Measurements from ENCODE around the gene ABCA2.

Gene ABCA2

GRCh38 chr9:137056739-137057415 is 28.8 kb upstream of the ABCA2 start:
- no peak for TF ChIP-seq EZH2 (IDR thresholded peaks at IDR 0.05; ENCODE audit: borderline replicate concordance, low read length)
- Histone ChIP-seq H3K4me2 (ENCODE audit: low read length) (no peak overlapping the region), H3K36me3 (ENCODE audit: insufficient read depth, low read length) (no peaks in the 10 kb centered on the region), H3K9ac (ENCODE audit: low read length) (no peak overlapping the region), H3K79me2 (ENCODE audit: insufficient read depth, low read length) (no peaks in the 10 kb centered on the region), H2AFZ (ENCODE audit: low read length) (no peak overlapping the region), H3K27me3 (ENCODE audit: insufficient read depth, low read length) (peaks cover 9% of the 10 kb centered on the region; the same call in 1 of the 2 replicates), H4K20me1 (ENCODE audit: insufficient read depth, low read length) (no peaks in the 10 kb centered on the region), H3K4me1 (ENCODE audit: insufficient read depth, low read length, severe bottlenecking) (peaks cover 4% of the 10 kb centered on the region), H3K27ac (ENCODE audit: low read depth, low read length, poor library complexity, severe bottlenecking) (no peak overlapping the region), H3K9me3 (ENCODE audit: low read length) (no peaks in the 10 kb centered on the region), H3K9me2 (ENCODE audit: low read depth, low read length) (no peaks in the 10 kb centered on the region), H3K4me3 (ENCODE audit: low read depth, low read length, poor library complexity, severe bottlenecking) (no peak overlapping the region), H3F3A (ENCODE audit: insufficient read depth, low read length) (no peaks in the 10 kb centered on the region)

DNA sequence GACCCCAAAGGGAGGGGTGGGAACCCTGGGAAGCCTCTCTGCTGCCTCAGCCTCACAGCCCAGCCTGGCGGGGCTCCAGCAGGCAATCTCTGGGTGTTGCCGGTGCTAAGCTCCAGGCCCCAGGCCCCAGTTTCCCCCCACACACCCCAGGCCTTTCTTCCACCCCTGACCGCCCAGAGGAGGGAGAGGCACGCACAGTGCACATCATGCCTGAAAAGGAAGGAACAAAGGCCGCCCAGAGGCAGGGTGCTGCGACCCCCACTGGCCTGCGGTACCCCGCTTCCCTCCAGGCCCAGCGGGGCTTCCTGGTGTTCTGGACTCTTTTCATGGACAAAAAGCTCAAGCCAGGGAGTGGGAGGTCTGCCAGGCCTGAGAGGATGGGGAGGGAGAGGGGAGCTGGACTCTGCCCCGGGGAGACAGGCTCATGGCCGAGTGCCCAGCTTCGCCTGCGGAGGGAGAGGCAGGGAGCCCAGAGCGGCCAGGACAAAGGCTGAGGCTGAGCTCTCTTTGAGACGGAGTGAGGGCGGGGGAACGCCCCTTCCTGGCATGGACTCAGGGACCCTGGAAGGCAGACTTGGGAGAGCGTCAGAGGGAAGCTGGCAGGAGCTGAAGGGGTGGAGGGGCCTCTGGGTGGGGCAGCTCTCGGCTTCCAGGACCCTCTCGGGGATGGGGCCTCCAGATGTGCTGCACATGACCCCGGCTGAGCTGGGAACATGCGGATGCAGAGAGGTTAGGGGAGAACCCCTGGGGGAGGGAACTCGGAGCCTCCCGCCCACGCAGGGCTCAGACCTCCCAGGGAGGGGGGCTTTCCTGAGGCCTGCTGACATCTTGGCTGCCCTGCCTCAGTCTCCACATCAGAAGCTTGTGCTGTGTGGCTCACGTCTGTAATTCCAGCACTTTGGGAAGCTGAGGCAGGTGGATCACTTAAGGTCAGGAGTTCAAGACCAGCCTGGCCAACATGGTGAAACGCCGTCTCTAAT is 27.6 kb upstream of the ABCA2 start:
- Histone ChIP-seq H3K9ac (ENCODE audit: low read length) (no peak overlapping the region), H2AFZ (ENCODE audit: low read length) (no peak overlapping the region), H3K4me3 (ENCODE audit: low read depth, low read length, poor library complexity, severe bottlenecking) (no peak overlapping the region), H4K20me1 (ENCODE audit: insufficient read depth, low read length) (no peaks in the 10 kb centered on the region), H3K4me2 (ENCODE audit: low read length) (no peak overlapping the region), H3K27ac (ENCODE audit: low read depth, low read length, poor library complexity, severe bottlenecking) (no peak overlapping the region), H3K4me1 (ENCODE audit: insufficient read depth, low read length, severe bottlenecking) (peaks cover 4% of the 10 kb centered on the region), H3K27me3 (ENCODE audit: insufficient read depth, low read length) (peaks cover 10% of the 10 kb centered on the region; the same call in 1 of the 2 replicates), H3K9me2 (ENCODE audit: low read depth, low read length) (no peaks in the 10 kb centered on the region), H3F3A (ENCODE audit: insufficient read depth, low read length) (no peaks in the 10 kb centered on the region), H3K36me3 (ENCODE audit: insufficient read depth, low read length) (no peaks in the 10 kb centered on the region), H3K79me2 (ENCODE audit: insufficient read depth, low read length) (no peaks in the 10 kb centered on the region), H3K9me3 (ENCODE audit: low read length) (no peaks in the 10 kb centered on the region)
- TF ChIP-seq EZH2 (IDR thresholded peaks at IDR 0.05; ENCODE audit: borderline replicate concordance, low read length) (no peak), CTCF (IDR thresholded peaks at IDR 0.05; ENCODE audit: low read length) (no peak)

GRCh38 chr9:137054932-137055384 is 26.9 kb upstream of the ABCA2 start:
- H3K27me3 ChIP-seq (ENCODE audit: insufficient read depth, low read length), result peaks cover 10% of the 10 kb centered on the region; the same call in 1 of the 2 replicates
- H3K9ac ChIP-seq (ENCODE audit: low read length), result no peak overlapping the region
- no peaks in the 10 kb centered on the region for H4K20me1 ChIP-seq (ENCODE audit: insufficient read depth, low read length)
- TF ChIP-seq EZH2 (IDR thresholded peaks at IDR 0.05; ENCODE audit: borderline replicate concordance, low read length), result no peak
- no peak for TF ChIP-seq CTCF (IDR thresholded peaks at IDR 0.05; ENCODE audit: low read length)
- H3K27ac ChIP-seq (ENCODE audit: low read depth, low read length, poor library complexity, severe bottlenecking), result no peak overlapping the region
- H3K36me3 ChIP-seq (ENCODE audit: insufficient read depth, low read length), result no peaks in the 10 kb centered on the region
- no peak overlapping the region for H3K4me3 ChIP-seq (ENCODE audit: low read depth, low read length, poor library complexity, severe bottlenecking)
- H3F3A ChIP-seq (ENCODE audit: insufficient read depth, low read length), result no peaks in the 10 kb centered on the region
- no peaks in the 10 kb centered on the region for H3K79me2 ChIP-seq (ENCODE audit: insufficient read depth, low read length)
- H3K4me2 ChIP-seq (ENCODE audit: low read length), result no peak overlapping the region
- H3K9me2 ChIP-seq (ENCODE audit: low read depth, low read length), result no peaks in the 10 kb centered on the region
- H3K4me1 ChIP-seq (ENCODE audit: insufficient read depth, low read length, severe bottlenecking), result peaks cover 4% of the 10 kb centered on the region
- no peak overlapping the region for H2AFZ ChIP-seq (ENCODE audit: low read length)
- no peaks in the 10 kb centered on the region for H3K9me3 ChIP-seq (ENCODE audit: low read length)
